Stimulated activated CD8-positive, alpha-beta memory T cell treated with anti-CD3 and anti-CD28 coated beads, Interleukin-2, amount 100 ng/mL, for 48 hours (primary cell): ENCODE results near the gene AURKB.
"Not testable (repeated sequence)": the region's sequence is repeated elsewhere in the genome, so short reads cannot be mapped to it uniquely, and the experiment has no call there.

Experiments
- DNase-seq, 2 donors: peaks; one replicate each; pipeline ENCODE4 v3.0.0-alpha.2; 2020; ENCODE audit warnings: low read depth in 2 of 2

Gene AURKB

DNA sequence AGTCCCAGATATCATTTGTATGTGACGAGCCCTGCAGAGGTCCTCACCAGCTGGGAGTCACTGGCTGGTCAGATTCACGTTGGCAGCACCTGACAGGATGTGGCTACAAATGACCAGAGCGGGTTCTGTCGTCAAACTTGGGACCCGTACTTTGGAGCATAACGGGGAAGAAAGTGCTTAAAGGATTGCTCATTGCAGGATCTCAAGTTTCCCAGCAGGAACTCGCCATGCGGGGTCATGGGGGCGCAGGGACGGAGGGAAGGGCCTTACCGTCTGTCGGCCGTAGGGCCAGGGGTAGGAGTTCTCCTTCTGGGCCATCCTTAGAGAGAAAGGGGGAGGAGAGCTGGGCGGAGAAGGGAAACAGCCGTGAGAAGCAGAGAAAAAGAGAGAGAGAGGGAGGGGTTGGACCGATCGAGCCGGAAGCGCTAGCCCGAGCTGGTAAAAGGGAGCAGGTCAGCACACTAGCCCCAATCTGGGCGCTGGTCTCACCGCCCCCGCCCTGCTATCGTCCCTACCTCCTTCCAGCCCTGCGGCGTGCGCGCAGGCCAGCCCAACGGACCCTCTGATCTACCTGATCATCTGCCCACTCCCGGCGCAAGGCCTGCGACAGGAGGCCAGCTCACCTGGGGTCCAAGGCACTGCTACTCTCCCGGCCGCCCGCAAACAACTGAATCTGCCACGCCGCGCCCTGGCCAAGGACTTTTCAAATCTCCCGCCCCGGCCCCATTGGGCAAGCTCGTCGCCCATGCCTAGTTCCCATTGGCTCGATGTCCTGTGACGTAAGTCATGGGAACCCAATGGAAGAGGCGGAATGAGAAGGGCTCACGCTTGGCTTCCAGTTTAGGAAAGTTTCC lies at the start of gene AURKB:
TSS of gene AURKB (minus strand) at position 669 of the 854 bp plus-strand sequence. CDS start at position 318, 351 bp downstream.
- peak; percentile 84 to 91 for DNase-seq

DNA sequence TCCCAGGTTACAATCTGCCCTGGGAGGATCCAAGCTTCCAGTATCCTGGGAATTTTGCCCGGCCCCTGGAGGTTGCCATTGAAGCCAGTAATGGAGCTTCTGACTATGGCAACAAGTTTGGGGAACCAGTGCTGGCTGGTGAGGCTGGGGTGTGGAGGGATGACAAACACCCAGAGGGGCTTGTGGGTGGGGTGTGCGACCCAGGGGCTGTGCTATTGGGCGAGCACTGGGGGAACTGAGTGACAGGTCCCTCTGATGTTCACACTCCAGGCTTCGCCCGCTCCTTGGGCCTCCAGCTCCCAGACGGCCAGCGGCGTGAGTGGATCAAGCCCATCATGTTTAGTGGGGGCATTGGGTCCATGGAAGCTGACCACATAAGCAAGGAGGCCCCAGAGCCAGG lies 47.4 kb upstream of the AURKB start:
- no peak for DNase-seq

DNA sequence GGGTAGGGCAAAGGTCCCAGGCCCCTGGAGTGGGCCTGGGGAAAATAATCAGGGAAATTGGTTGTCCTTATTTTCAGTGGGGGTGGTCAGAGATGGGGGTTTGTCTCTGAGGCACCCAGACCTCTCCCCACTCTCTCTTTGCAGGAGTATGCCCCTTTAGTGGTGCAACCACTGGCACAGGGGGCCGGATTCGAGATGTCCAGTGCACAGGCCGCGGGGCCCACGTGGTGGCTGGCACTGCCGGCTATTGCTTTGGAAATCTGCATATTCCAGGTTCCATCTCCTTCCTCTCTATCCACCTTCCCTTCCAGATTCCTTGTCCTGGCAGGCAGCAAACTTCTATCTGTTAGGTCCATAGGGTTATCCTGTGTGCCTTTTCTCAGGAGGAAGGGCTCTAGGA lies 46.3 kb upstream of the AURKB start:
- DNase-seq: no peak

DNA sequence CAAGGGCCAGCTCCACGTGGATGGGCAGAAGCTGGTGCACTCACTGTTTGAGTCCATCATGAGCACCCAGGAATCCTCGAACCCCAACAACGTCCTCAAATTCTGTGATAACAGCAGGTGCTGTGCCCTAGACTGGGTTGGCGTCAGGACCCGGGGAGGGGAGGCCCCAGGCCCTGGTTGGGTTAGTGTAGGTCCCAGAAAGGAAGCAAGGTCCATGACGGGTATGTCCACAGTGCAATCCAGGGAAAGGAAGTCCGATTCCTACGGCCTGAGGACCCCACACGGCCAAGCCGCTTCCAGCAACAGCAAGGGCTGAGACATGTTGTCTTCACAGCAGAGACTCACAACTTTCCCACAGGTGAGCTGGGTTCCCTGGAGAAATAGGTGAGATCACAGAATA lies 45.9 kb upstream of the AURKB start:
- no peak for DNase-seq

GRCh38 chr17:8255499-8255898 lies 45.1 kb upstream of the AURKB start:
- DNase-seq: no peak

GRCh38 chr17:8254881-8255280 lies 44.5 kb upstream of the AURKB start:
- no peak for DNase-seq

GRCh38 chr17:8253801-8254200 lies 43.4 kb upstream of the AURKB start:
- DNase-seq: no peak

- DNase-seq: not testable (repeated sequence)
Measured at GRCh38 chr17:8251411-8251810, 41.0 kb upstream of the AURKB start.

DNA sequence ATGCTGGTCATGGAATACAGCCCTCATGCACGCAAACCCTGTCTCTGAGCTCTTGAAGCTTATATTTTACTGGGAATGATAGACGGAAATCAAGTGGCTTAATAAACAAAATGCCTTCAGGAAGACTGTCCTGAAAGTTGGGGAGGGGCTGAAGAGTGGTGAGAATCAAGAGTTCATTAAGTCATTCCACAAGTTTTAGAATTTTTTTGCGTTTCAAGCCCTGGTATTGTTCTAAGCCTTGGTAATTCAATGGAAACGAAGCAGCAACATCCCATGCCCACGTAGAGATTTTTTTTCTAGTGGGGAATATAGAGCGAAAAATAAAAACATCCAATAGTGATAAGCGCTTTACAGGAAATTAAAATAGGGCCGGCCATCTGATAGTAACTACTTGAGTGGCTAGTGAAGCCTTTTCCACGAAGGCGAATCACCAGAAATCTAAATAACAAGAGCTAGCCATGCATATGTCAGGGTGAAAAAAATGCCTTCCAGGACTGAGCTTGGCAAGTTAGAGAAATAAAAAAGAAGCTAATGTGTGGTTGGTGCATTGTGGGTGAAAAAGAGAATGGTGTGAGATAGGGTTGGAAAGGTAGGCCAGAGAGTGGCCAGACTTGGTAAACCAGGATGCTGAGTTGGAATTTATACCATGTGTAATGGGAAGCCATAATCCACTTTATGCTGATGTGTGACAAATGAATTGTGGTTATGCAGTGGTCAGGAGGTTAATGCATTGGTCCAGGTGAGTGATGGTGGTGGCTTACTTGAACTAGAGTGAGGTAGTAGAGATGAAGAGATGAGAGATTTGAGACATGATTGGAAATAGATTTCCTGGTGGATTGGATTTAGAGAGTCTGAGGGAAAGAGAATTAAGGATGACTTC lies 39.5 kb upstream of the AURKB start:
- no peak for DNase-seq

GRCh38 chr17:8248751-8249607 lies 38.6 kb upstream of the AURKB start, which contains the start of gene PFAS:
TSS of gene PFAS (plus strand) at chr17:8249289. CDS start at chr17:8253938, 4,649 bp downstream.
- DNase-seq: peak; percentile 97 to 98

DNA sequence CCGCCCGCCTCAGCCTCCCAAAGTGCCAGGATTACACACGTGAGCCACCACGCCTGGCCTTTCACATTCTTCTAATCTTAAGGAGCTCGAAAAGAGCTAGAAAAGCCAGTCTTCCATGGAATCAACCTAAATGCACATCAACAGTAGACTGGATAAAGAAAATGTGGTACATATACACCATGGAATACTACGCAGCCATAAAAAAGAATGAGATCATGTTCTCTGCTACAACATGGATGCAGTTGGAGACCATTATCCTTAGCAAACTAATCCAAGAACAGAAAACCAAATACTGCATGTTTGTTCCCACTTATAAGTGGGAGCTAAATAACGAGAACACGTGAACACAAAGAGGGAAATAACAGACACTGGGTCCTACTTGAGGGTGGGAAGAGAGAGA lies 34.4 kb upstream of the AURKB start:
- DNase-seq: no peak

DNA sequence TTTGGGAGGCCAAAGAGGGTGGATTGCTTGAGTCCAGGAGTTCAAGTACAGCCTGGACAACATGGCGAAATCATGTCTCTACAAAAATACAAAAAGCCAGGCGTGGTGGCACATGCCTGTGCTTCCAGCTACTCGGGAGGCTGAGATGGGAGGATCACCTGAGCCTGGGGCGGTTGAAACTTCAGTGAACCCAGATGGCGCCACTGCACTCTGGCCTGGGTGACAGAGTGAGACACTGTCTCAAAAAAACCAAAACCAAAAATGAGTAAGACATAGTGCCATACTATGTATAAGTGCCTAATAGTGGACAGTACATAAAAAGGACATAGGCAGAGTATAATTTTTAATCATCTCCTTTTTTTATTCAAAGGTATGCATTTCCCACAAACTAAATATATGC lies 33.5 kb upstream of the AURKB start:
- DNase-seq: no peak

- no peak for DNase-seq
Measured at GRCh38 chr17:8237886-8238285, 27.5 kb upstream of the AURKB start.

- DNase-seq: no peak
Measured at GRCh38 chr17:8237175-8237574, 26.8 kb upstream of the AURKB start.

DNA sequence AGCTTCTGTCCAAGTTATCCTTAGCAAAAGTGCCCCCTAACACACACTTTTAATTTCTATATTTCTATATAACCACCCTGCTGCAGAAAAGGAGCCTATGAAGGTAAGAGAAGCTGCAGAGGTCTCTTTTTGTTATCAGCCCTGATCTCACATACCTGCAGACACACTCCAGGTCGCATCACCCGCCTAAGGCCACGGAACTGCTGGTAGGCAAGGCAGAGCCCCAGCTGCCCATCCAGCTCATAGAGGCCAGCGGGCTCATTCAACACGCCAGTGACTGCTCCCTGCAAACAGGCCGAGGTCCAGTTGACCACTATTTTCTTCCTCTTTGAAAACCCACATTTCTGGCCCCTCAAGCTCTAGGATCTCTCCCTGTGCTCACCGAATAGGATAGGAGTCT lies 25.3 kb upstream of the AURKB start:
- no peak for DNase-seq

DNA sequence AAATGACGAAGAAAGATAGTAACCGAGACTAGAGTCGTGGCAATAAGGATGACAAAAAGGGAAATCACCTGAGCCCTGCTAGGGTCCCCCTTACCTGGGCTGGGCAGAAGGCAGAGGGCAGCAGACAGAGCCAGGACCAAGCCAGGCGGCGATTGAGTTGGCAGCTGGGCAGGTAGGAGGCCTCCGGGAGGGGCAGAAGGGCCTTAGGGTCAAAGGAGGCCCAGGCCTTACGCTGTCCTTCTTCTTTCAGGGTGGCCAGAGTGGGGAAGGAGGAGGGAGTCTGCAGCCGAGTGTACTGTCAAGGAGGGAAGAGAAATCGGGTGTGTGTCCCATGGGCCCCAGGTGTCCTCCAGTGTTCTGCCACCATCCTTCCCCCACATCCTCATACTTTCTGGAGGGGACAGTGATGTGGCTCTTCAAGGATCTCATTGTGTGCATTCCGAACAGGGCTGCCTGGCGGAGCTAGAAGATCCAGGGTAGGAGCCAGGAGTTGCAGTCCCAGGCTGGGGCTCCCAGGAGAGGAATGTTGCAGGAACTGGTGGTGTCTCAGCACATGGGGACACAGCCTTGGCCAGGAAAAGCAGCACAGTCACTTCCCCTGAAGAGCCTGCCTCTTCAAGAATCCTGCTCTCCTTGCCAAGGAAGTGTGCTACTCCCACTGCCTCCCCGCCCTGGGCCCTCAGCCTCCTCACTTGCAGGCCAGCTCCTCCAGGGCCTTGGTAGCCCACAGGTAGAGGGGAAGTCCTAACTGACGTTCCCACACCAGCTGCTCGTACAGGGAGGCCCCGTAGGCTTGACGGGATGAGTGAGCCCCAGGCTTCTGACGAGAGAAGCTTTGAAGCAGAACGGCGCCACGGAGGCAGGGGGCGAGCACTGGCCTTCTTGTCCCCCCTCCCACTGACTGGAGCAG lies 24.2 kb upstream of the AURKB start:
- DNase-seq: no peak

DNA sequence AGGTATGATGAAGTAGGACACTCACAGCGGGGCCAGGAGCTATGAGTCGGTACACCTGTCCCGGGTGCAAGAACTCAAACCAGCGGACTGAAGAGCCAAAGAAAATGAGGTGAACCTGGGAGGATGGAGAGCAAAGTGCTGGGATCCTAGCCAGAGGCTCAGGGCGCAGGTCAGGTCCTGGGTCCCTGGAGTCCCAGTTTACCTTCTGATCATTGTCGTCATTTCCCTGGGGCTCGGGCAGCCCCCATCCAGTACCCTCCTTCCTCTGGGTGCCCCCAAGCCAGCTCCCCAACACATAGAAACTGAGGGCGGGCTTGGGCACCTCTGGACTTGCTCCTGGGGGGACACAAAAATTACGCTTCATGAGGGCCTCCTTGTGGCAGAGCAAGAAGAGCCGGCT lies 21.3 kb upstream of the AURKB start:
- no peak for DNase-seq

DNA sequence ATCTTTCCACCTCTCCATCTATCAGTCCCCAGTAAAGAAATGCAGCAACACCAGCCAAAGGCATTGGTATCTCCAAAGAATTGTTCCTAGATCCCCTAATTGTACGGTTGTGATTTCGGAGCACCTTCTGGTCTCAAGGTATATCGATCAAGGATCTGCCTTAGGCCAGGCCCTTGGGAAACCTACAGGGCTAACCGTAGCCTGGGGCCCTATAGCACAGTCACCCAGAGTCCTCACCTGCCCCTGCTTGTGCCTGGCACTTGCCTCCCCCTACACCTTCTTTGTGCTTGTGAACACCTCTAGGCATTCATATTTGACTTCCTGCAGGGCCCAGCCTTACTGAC lies 16.8 kb upstream of the AURKB start:
- DNase-seq: no peak

- peak in 1 of 2 donors; percentile 47 for DNase-seq
Measured at GRCh38 chr17:8226536-8227237, 16.3 kb upstream of the AURKB start.
